Keratinocyte (primary cell): Measurements from ENCODE around the gene TRAPPC2L. TPM values are rescaled to one million over a fixed set of nuclear protein-coding genes. Genes with fewer than 3 reads are reported as not detected.

Source experiments
- DNase-seq: peaks from one replicate; pipeline ENCODE4 v3.0.0-alpha.2; 2011; ENCODE audit warnings: low read depth, missing footprints, low spot score
- FAIRE-seq: peaks from 2 replicates; lab custom pipeline; 2011; peaks lifted over from hg19 to GRCh38; lab: Jason Lieb, UNC
- H2AFZ ChIP-seq: 2 replicates; pipeline ENCODE4 v1.6.0; 2012; ENCODE audit warnings: low read length, control low read depth, inconsistent platforms; ENCODE audit not compliant: control insufficient read depth
- H3K27ac ChIP-seq: 2 replicates; pipeline ENCODE4 v1.5.1; 2011; ENCODE audit warnings: low read length; ENCODE audit not compliant: control insufficient read depth, insufficient read depth
- H3K27me3 ChIP-seq: 3 replicates; pipeline ENCODE4 v1.6.0; 2011; ENCODE audit warnings: low read length; ENCODE audit not compliant: control insufficient read depth, insufficient read depth; ENCODE audit errors: extremely low read depth
- H3K36me3 ChIP-seq, 2 experiments: 2 replicates in 1 of 2; 3 replicates in 1 of 2; pipeline ENCODE4 v1.5.1; 2011; ENCODE audit warnings: low read length in 2 of 2, mild to moderate bottlenecking in 1 of 2; ENCODE audit not compliant: control insufficient read depth in 2 of 2, insufficient read depth in 2 of 2; ENCODE audit errors: extremely low read depth in 1 of 2
- H3K4me1 ChIP-seq: 3 replicates; pipeline ENCODE4 v1.5.1; 2011; ENCODE audit warnings: low read length; ENCODE audit not compliant: control insufficient read depth, insufficient read depth; ENCODE audit errors: extremely low read depth
- H3K4me2 ChIP-seq: 3 replicates; pipeline ENCODE4 v1.6.0; 2011; ENCODE audit warnings: low read depth, low read length; ENCODE audit not compliant: control insufficient read depth, insufficient read depth; ENCODE audit errors: extremely low read depth
- H3K4me3 ChIP-seq, 3 experiments: fragments of 200-600 bp in 1 of 3; sonication (generic) in 1 of 3; 2 replicates in 2 of 3; 3 replicates in 1 of 3; pipeline ENCODE4 v1.5.1; 2011 to 2016; ENCODE audit warnings: low read length in 3 of 3, mild to moderate bottlenecking in 3 of 3, control low read depth in 2 of 3, inconsistent platforms in 1 of 3, low read depth in 1 of 3, mixed read lengths in 1 of 3, mixed run types in 1 of 3, moderate library complexity in 1 of 3; ENCODE audit not compliant: control insufficient read depth in 2 of 3, insufficient read depth in 2 of 3; ENCODE audit errors: extremely low read depth in 1 of 3
- H3K79me2 ChIP-seq: 2 replicates; pipeline ENCODE4 v1.6.0; 2012; ENCODE audit warnings: low read length; ENCODE audit not compliant: control insufficient read depth, insufficient read depth
- H3K9ac ChIP-seq: 3 replicates; pipeline ENCODE4 v1.6.0; 2011; ENCODE audit warnings: low read length; ENCODE audit not compliant: control insufficient read depth, insufficient read depth; ENCODE audit errors: extremely low read depth
- H3K9me1 ChIP-seq: 3 replicates; pipeline ENCODE4 v1.6.0; 2011; ENCODE audit warnings: low read length; ENCODE audit not compliant: control insufficient read depth, insufficient read depth; ENCODE audit errors: extremely low read depth
- H3K9me3 ChIP-seq: 2 replicates; pipeline ENCODE4 v1.5.1; 2012; ENCODE audit warnings: low read depth, low read length; ENCODE audit not compliant: control insufficient read depth
- H4K20me1 ChIP-seq: 3 replicates; pipeline ENCODE4 v1.6.0; 2011; ENCODE audit warnings: low read length; ENCODE audit not compliant: control insufficient read depth, insufficient read depth; ENCODE audit errors: extremely low read depth
- EZH2 ChIP-seq: IDR thresholded peaks from one replicate; pipeline ENCODE4 v1.6.1; 2012; ENCODE audit warnings: inconsistent platforms, mild to moderate bottlenecking, low read length, moderate library complexity
- dilution Hi-C: fragments of 300-500 bp; cut with MboI; formaldehyde crosslinking; loops from one replicate; pipeline ENCODE4 v1.7.0; 2020; ENCODE audit warnings: low sequenced_read_pairs; ENCODE audit not compliant: extremely low pct_ligation_motif_present
- polyA plus RNA-seq, 5 experiments: library from polyadenylated mRNA; depleted of rRNA in 3 of 5; stranded (reverse) in 3 of 5; stranded (forward) in 1 of 5; unstranded in 1 of 5; fragments of >200 nt; gene quantifications; 1 replicate in 1 of 5; 2 replicates in 3 of 5; 3 replicates in 1 of 5; pipeline versions ENCODE4 v1.2.1 to v1.2.3, GENCODE V29; 2011 to 2012; ENCODE audit warnings: missing spikeins in 2 of 5, low read depth in 1 of 5, low replicate concordance in 1 of 5
- TF ChIP-seq, protein P1 (sequence below), 3 experiments: IDR thresholded peaks in 1 of 3; conservative IDR thresholded peaks in 1 of 3; optimal IDR thresholded peaks in 1 of 3; 2 replicates in 2 of 3; 3 replicates in 1 of 3; pipeline versions ENCODE3 to v1.5.1; 2011; ENCODE audit warnings: low read length in 3 of 3, mild to moderate bottlenecking in 3 of 3, moderate library complexity in 2 of 3, control low read depth in 1 of 3, inconsistent platforms in 1 of 3; ENCODE audit not compliant: insufficient read depth in 2 of 3; ENCODE audit errors: extremely low read depth in 1 of 3

The TRAPPC2L gene
- polyA plus RNA-seq, 1 donor (not counting 4 experiments of a cell fraction or from before 2014, with no cell fraction given) = 139 TPM

DNA sequence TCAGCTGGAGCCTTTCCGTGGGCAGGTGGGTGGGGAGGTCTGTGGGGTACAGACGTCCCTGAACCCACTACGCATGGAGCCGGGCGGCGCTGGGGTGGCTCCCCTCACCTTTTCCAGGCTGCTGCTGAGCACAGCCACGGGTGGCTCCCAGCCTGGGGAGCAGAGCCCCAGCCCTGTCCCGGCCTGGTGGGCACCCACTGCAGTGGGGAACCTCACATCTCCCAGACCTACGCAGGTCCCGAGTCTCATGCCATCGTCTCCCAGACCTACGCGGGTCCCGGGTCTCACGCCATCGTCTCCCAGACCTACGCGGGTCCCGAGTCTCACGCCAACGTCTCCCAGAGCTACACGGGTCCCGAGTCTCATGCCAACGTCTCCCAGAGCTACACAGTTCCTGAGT, 28.2 kb upstream of the TRAPPC2L start:
- H3K9me1 ChIP-seq = no peaks in the 10 kb centered on the region
- H4K20me1 ChIP-seq = no peaks in the 10 kb centered on the region
- H3K4me3 ChIP-seq = no peak overlapping the region
- no peak overlapping the region for H3K9ac ChIP-seq
- no peak overlapping the region for H3K4me2 ChIP-seq
- no peaks in the 10 kb centered on the region for H3K79me2 ChIP-seq
- DNase-seq (no peak), FAIRE-seq (no peak)
- no peaks in the 10 kb centered on the region for H3K9me3 ChIP-seq
- peaks cover 3% of the 10 kb centered on the region for H3K4me1 ChIP-seq
- dilution Hi-C loops = no loop called here
- no peaks in the 10 kb centered on the region for H3K36me3 ChIP-seq
- no peaks in the 10 kb centered on the region for H3K27me3 ChIP-seq
- TF ChIP-seq, protein P1, sequence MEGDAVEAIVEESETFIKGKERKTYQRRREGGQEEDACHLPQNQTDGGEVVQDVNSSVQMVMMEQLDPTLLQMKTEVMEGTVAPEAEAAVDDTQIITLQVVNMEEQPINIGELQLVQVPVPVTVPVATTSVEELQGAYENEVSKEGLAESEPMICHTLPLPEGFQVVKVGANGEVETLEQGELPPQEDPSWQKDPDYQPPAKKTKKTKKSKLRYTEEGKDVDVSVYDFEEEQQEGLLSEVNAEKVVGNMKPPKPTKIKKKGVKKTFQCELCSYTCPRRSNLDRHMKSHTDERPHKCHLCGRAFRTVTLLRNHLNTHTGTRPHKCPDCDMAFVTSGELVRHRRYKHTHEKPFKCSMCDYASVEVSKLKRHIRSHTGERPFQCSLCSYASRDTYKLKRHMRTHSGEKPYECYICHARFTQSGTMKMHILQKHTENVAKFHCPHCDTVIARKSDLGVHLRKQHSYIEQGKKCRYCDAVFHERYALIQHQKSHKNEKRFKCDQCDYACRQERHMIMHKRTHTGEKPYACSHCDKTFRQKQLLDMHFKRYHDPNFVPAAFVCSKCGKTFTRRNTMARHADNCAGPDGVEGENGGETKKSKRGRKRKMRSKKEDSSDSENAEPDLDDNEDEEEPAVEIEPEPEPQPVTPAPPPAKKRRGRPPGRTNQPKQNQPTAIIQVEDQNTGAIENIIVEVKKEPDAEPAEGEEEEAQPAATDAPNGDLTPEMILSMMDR (optimal IDR thresholded peaks at IDR 0.05 in 1 of 3, IDR thresholded peaks at IDR 0.05 in 1 of 3, conservative IDR thresholded peaks at IDR 0.05 in 1 of 3; ENCODE audit: extremely low read depth in 1 of 3, insufficient read depth in 2 of 3, low read length in 3 of 3) = no peak
- no peak overlapping the region for H2AFZ ChIP-seq
- H3K27ac ChIP-seq = no peak overlapping the region

DNA sequence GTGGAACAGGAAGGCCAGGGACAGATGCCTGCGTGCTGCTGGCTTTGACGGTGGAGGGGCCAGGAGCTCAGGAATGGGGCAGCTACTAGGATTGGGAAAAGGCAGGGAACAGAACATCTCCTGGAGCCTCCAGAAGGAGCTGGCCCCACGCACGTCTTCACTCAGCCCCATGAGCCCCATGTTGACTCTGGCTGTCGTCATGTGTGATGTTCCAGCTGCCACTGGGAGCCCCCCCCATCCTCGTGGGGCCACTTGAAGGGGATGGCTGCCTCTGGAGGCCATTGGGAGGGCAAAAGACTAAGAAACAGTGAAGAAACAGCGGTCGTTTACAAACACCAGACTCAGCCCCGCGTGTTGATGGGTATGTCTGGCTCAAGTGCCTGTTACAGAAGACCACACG, 26.7 kb upstream of the TRAPPC2L start:
- Histone ChIP-seq H4K20me1 (no peaks in the 10 kb centered on the region), H3K4me3 (no peak overlapping the region), H3K9me1 (no peaks in the 10 kb centered on the region), H3K9ac (no peak overlapping the region), H3K79me2 (no peaks in the 10 kb centered on the region), H3K4me1 (peaks cover 3% of the 10 kb centered on the region), H2AFZ (no peak overlapping the region), H3K27me3 (no peaks in the 10 kb centered on the region), H3K36me3 (peaks cover 0 to 6% of the 10 kb centered on the region in 2 experiments), H3K9me3 (no peaks in the 10 kb centered on the region), H3K4me2 (no peak overlapping the region), H3K27ac (no peak overlapping the region)
- FAIRE-seq (no peak), DNase-seq (no peak)
- TF ChIP-seq, protein P1 (optimal IDR thresholded peaks at IDR 0.05 in 1 of 3, IDR thresholded peaks at IDR 0.05 in 1 of 3, conservative IDR thresholded peaks at IDR 0.05 in 1 of 3; ENCODE audit: extremely low read depth in 1 of 3, insufficient read depth in 2 of 3, low read length in 3 of 3) = no peak
- TF ChIP-seq EZH2 = no peak
- dilution Hi-C loops = no loop called here
